ENCODE results near the gene CD300C.

CD300C gene

DNA sequence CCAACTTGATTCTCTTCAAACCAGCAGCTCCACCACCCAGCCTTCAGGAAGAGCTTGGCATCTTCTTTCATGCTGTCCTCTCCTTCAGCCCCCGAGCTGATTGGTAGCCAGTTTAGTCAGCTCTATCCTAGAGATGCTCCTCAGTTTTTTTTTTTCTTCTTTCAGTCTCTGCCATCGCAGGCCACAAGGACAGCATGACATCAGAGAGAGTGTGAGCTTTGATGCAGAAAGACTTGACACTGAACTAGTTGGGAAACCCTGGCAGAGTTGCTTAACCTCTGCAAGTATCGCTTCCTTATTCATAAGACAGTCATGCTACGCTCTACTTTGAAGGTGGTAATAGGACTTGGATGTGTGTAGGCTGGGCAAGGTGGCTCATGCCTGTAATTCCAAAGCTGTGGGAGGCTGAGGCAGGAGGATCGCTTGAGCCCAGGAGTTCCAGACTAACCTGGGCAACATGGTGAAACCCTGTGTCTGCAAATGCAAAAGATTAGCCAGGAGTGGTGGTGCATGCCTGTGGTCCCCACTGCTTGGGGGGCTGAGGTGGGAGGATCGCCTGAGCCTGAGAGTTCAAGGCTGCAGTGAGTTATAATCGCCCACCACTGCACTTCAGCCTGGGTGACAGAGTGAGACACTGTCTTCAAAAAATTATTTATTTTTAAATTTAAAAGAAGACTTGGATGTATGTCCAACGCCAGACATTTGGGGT, 17.3 kb downstream of the CD300C start:
- TF ChIP-seq, protein P1, sequence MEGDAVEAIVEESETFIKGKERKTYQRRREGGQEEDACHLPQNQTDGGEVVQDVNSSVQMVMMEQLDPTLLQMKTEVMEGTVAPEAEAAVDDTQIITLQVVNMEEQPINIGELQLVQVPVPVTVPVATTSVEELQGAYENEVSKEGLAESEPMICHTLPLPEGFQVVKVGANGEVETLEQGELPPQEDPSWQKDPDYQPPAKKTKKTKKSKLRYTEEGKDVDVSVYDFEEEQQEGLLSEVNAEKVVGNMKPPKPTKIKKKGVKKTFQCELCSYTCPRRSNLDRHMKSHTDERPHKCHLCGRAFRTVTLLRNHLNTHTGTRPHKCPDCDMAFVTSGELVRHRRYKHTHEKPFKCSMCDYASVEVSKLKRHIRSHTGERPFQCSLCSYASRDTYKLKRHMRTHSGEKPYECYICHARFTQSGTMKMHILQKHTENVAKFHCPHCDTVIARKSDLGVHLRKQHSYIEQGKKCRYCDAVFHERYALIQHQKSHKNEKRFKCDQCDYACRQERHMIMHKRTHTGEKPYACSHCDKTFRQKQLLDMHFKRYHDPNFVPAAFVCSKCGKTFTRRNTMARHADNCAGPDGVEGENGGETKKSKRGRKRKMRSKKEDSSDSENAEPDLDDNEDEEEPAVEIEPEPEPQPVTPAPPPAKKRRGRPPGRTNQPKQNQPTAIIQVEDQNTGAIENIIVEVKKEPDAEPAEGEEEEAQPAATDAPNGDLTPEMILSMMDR (conservative IDR thresholded peaks at IDR 0.05): no peak
- no peak overlapping the region for H3K27ac ChIP-seq

DNA sequence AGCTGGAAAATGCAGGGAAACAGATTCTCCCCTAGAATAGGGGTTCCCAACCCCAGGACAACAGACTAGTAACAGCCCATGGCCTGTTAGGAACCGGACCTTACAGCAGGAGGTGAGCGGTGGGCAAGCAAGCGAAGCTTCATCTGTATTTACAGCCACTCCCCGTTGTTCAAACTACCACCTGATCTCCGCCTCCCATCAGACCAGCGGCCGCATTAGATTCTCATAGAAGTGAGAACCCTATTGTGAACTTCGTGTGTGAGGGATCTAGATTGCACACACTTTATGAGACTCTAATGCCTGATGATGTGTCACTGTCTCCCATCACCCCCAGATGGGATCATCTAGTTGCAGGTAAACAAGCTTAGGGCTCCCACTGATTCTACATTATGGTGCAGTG, 18.2 kb downstream of the CD300C start:
- TF ChIP-seq, protein P1 (conservative IDR thresholded peaks at IDR 0.05): no peak
- H3K27ac ChIP-seq: no peak overlapping the region

DNA sequence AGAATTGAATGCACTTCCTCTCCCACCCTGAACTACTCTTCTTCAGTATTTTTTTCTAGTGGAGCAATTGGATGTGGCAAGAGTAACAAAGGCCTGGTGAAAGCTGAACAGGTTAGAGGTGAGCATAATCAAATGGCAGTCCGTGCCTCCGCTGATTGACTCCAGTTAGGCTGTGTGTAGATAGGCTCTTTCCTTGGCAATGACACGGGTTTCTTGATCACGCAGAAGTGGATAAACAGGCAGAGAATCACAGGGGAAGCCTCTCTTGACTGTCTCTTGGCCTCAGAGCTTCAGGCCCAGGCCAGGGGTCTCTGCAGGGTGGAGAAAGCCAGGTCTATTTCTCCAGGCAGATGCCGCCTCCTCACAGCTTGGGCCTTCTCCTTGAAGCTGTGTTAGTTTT, 18.8 kb downstream of the CD300C start:
- TF ChIP-seq, protein P1 (conservative IDR thresholded peaks at IDR 0.05): no peak
- H3K27ac ChIP-seq: no peak overlapping the region

DNA sequence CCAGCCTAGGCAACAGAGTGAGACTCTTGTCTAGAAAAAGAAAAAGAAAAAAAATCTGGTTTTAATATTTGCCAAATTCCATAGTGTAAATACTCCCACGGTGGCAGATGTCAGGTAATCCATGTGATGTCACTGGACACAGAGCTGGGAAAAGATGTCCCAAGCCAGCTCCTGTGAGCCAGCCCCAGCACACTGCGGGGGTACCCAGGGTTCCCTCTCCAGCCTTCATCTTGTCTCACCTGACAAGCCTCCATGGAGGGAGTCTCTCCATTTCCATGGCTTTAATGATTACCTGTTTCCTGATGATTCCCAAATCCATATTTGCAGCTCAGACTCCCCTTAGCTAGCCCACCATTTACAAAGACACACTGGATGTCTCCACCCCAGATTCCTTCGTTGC, 19.2 kb downstream of the CD300C start:
- no peak overlapping the region for H3K27ac ChIP-seq
- TF ChIP-seq, protein P1 (conservative IDR thresholded peaks at IDR 0.05): no peak

DNA sequence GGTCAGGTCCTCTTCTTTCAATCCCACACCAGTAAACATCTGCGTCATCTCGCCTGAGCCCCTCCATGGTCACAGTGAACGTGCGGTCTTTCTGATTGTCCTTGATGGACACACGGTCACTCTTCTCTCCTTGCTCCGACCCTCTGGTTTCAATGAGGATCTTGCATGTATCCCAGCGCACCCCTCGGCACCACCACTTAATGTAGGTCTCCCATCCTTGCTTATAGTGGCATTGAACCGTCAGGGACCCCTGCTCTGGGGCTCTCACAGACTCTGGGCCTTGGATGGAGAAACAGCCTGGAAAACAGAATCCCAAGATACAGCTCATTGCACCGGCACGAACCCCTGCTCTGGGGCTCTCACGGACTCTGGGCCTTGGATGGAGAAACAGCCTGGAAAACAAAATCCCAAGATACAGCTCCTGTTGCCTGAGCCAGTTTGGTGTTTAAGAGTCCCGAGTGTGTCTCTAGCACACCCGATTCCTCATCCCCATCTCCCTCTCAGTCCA, 20.1 kb downstream of the CD300C start:
- TF ChIP-seq, protein P1 (conservative IDR thresholded peaks at IDR 0.05): no peak
- H3K27ac ChIP-seq: no peak overlapping the region

- no peak overlapping the region for H3K27ac ChIP-seq
- TF ChIP-seq, protein P1 (conservative IDR thresholded peaks at IDR 0.05): no peak
These were observed 20.5 kb downstream of the CD300C start for GRCh38 chr17:74525465-74525725.

DNA sequence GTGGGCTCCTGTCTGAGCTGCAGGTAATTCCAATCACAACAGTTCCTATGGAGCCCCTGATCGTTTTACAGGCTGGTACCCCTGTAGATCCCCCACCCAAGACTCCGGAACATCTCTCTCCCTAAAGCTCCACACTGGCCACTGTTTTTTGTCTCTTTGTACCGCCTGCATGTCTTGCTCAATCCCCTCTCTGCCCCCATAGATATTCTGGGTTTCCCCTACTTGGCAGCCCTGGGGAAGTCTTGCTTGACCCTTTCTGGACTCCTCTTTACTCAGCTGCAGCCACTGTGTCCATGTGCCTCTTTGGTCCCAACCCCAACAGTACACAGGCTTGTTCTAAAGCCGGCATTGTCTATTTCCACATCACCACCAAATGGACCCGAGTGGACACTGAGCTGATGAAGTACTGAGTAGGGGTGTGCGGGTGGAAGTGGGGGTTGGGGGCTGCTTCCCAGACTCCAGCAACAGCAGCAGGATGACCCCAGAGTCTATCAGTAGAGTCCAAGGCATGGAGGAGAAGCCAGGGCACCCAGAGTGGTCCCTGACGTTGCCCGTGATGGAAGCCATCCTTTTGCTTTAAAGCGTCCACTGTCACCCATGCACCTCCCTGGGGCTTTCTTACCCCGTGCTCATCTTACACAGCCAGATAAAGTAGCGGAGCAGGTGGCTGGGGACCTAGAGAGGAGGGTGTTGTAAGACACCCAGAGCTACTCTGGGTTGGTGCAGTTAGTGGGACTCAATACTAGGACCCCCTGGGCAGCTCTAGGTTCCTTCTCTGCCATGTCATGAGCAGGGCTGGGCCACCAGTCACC, 21.1 kb downstream of the CD300C start:
- H3K27ac ChIP-seq: no peak overlapping the region
- TF ChIP-seq, protein P1 (conservative IDR thresholded peaks at IDR 0.05): no peak

All from VCaP (cell line).